GM23248 (cell line): ENCODE data around the gene IFIH1.
A peak's percentile ranks its signal among the peaks of the same experiment; 100 is the strongest.

Experiments
- EZH2 ChIP-seq: fragments of 200-600 bp; sonication (generic); IDR thresholded peaks from 2 replicates; pipeline ENCODE4 v1.6.1; 2018; ENCODE audit warnings: antibody characterized with exemption, mild to moderate bottlenecking; ENCODE audit not compliant: insufficient read depth, poor library complexity, severe bottlenecking
- EZH2phosphoT487 ChIP-seq: fragments of 200-600 bp; sonication (generic); IDR thresholded peaks from 2 replicates; pipeline ENCODE4 v1.6.1; 2018; ENCODE audit warnings: antibody characterized with exemption, moderate library complexity, mild to moderate bottlenecking, low read depth; ENCODE audit not compliant: insufficient read depth

- no peak for TF ChIP-seq EZH2
- 0 out of 2 replicates have a peak, but pooled peaks have one; percentile 57 for TF ChIP-seq EZH2phosphoT487
Observed at GRCh38 chr2:162258686-162259085, 59.8 kb downstream of the IFIH1 start.
